ENCODE data around the gene MEX3D. TPM values are rescaled to one million over a fixed set of nuclear protein-coding genes. Genes with fewer than 3 reads are reported as not detected.

The MEX3D gene
- total RNA-seq, 1 donor from 2014 or later = 2.1 TPM

GRCh38 chr19:1577929-1578618 is 9.9 kb upstream of the MEX3D start:
- H3K4me1 Mint-ChIP-seq = no peaks in the 10 kb centered on the region
- ChIA-PET POLR2A (no interaction called here), CTCF (no interaction called here)
- no peaks in the 10 kb centered on the region for H3K27me3 Mint-ChIP-seq
- intact Hi-C loops (cut with micrococcal nuclease) = no loop called here
- H3K36me3 Mint-ChIP-seq (ENCODE audit: low read depth) = peaks cover 51% of the 10 kb centered on the region
- DNase-seq = no peak
- no peaks in the 10 kb centered on the region for H3K9me3 Mint-ChIP-seq
- no peak for TF ChIP-seq CTCF (IDR thresholded peaks at IDR 0.05)
- no peak overlapping the region for H3K4me3 Mint-ChIP-seq
- no peak for ATAC-seq (ENCODE audit: low read depth)
- no peak overlapping the region for H3K27ac Mint-ChIP-seq

DNA sequence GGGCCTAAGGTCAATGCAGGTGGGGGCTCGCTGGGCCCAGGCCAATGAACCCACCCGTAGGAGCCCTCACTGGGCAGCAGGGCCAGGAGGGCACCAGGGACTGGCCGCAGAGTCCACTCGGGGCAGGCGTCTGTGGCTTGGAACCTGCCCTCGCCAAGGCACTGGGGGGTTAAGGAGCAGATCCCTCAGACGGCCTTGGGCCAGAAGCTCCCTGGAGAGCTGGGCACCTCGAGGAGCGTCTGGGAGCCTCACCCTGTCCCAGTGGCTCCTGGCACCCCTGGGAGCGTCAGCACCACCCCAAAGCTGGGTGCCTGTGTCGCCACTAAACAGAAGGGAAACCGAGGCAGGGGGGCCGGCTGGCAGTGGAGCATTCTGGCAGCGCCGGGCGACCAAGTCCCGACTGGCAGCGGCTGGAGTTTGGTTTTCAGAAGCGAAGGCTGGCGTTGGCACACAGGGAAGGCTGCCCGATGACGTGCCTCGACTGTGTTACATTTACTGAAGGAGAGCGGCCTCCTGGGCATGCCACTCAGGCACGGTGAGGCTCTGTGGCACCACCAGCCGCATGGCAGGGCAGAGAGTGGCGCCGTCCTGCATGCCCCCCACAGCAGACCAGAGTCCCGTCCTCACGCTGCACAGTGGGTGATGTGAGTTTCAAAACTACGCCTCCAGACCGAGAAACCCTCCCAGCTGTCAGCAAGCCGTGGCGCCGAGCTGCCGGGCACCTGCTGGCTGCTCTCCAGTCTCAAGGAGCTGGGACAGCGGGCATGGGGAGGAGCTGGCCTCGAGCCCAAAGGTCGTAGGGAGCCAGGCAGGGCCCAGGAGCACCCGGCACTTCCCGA is 9.2 kb upstream of the MEX3D start:
- intact Hi-C loops (cut with micrococcal nuclease) = no loop called here
- no peaks in the 10 kb centered on the region for H3K27me3 Mint-ChIP-seq
- no peak overlapping the region for H3K4me3 Mint-ChIP-seq
- peaks cover 48% of the 10 kb centered on the region for H3K36me3 Mint-ChIP-seq (ENCODE audit: low read depth)
- ATAC-seq (ENCODE audit: low read depth) (no peak), DNase-seq (no peak)
- no peaks in the 10 kb centered on the region for H3K4me1 Mint-ChIP-seq
- no peak overlapping the region for H3K27ac Mint-ChIP-seq
- CTCF ChIA-PET = no interaction called here
- no peak for TF ChIP-seq CTCF (IDR thresholded peaks at IDR 0.05)
- no peaks in the 10 kb centered on the region for H3K9me3 Mint-ChIP-seq
- POLR2A ChIA-PET = no interaction called here

DNA sequence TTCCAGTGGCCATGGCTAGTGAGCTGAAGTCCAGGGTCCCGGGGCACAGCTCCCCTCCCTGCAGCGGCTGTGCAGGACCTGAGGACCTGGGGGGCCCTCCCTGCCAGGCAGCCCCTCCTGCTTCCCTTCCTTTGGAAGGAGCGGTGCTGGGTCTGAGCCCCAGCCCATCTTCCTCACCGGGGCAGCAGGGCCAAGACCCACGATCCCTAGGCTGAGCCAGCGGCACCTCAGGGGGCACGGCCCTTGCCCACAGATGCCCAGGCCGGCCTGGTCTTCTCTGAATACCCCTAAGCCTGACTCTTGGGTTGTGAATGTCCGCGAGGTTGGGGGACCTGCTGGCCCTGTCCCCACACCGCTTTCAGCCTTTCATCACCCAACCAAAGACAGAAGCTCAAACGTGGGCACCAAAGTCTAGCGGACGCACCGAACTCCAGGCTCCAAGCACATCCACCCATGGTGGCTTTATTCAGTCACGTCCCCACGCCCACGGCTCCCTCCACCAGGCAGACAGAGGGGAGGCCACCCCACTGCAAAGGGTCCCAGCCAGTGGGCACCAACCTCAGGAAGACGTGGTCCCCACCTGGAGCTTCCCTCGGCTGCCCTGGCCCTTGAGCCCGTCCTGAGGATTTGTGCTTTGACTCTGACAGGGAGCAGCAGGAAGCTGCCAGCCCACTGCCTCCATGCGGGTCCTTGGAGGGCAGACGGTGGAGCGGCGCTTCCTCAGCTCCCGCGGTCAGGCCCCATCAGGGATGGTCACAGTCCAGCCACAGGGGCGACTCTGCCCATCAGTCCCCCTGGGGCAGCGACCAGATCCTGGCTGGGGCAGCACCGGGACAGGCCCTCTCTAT is 8.3 kb upstream of the MEX3D start:
- Mint-ChIP-seq H3K27me3 (no peaks in the 10 kb centered on the region), H3K4me3 (no peak overlapping the region), H3K9me3 (no peaks in the 10 kb centered on the region), H3K36me3 (ENCODE audit: low read depth) (peaks cover 41% of the 10 kb centered on the region), H3K4me1 (no peaks in the 10 kb centered on the region), H3K27ac (no peak overlapping the region)
- intact Hi-C loops (cut with micrococcal nuclease) = no loop called here
- ATAC-seq (ENCODE audit: low read depth) (no peak), DNase-seq (no peak)
- POLR2A ChIA-PET = no interaction called here
- no peak for TF ChIP-seq CTCF (IDR thresholded peaks at IDR 0.05)
- CTCF ChIA-PET = no interaction called here

GRCh38 chr19:1575323-1576241 is 7.5 kb upstream of the MEX3D start:
- no peak overlapping the region for H3K4me3 Mint-ChIP-seq
- CTCF ChIA-PET = no interaction called here
- no peak for DNase-seq
- intact Hi-C loops (cut with micrococcal nuclease) = no loop called here
- ATAC-seq (ENCODE audit: low read depth) = no peak
- H3K27ac Mint-ChIP-seq = no peak overlapping the region
- H3K4me1 Mint-ChIP-seq = no peaks in the 10 kb centered on the region
- no peak for TF ChIP-seq CTCF (IDR thresholded peaks at IDR 0.05)
- no peaks in the 10 kb centered on the region for H3K9me3 Mint-ChIP-seq
- no peaks in the 10 kb centered on the region for H3K27me3 Mint-ChIP-seq
- POLR2A ChIA-PET = interaction anchor here (0.5 kb wide), 1 partner anchor 621 kb away, joined by 3 read pairs; no protein-coding TSS in a partner anchor
- H3K36me3 Mint-ChIP-seq (ENCODE audit: low read depth) = peaks cover 32% of the 10 kb centered on the region
